GM13977 (cell line): ENCODE results near the gene REXO1.

Source experiments
- DNase-seq: peaks from one replicate; pipeline ENCODE4 v3.0.0; 2012; ENCODE audit warnings: low spot score
- in situ Hi-C: fragments of 300-500 bp; cut with MboI; formaldehyde crosslinking; loops from one replicate; pipeline ENCODE4 v1.12.0; 2022; ENCODE audit warnings: low sequenced_read_pairs, low pct_unique_long_range_greater_than_20kb, mixed read lengths, inconsistent platforms; ENCODE audit not compliant: unreplicated experiment
- TF ChIP-seq, protein P1 (sequence below): IDR thresholded peaks from 2 replicates; pipeline ENCODE4 v1.5.1; 2012; ENCODE audit warnings: mild to moderate bottlenecking, control low read depth; ENCODE audit not compliant: insufficient read depth; ENCODE audit errors: extremely low read depth, missing control alignments

Gene REXO1

DNA sequence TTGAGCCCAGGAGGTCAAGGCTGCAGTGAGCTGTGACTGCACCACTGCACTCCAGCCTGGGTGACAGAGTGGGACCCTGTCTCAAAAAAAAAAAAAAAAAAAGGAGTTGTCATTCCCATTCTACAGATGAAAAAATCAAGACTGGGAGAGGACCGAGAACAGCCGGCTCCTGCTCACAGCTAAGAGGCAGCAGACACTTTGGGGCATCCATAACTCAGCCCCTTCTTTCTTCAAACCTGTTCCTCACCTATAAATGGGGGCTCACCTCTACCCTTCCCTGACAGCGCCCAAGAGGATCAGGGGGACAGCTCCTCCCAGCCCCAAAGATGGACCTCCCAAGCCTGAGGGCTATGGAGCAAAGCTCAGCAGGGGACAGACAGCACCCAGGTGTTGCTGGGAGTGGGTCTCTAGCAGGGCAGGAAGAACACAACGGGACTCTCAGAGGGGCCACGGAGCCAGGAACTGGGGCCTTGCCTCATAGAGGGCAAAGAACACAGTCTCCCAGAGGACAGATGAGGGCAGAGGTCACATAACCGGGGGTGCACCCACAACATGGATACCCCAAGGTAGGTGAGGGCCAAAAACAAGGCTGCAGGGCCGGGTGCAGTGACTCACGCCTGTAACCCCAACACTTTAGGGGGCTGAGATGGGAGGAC, 18.5 kb upstream of the REXO1 start:
- TF ChIP-seq, protein P1, sequence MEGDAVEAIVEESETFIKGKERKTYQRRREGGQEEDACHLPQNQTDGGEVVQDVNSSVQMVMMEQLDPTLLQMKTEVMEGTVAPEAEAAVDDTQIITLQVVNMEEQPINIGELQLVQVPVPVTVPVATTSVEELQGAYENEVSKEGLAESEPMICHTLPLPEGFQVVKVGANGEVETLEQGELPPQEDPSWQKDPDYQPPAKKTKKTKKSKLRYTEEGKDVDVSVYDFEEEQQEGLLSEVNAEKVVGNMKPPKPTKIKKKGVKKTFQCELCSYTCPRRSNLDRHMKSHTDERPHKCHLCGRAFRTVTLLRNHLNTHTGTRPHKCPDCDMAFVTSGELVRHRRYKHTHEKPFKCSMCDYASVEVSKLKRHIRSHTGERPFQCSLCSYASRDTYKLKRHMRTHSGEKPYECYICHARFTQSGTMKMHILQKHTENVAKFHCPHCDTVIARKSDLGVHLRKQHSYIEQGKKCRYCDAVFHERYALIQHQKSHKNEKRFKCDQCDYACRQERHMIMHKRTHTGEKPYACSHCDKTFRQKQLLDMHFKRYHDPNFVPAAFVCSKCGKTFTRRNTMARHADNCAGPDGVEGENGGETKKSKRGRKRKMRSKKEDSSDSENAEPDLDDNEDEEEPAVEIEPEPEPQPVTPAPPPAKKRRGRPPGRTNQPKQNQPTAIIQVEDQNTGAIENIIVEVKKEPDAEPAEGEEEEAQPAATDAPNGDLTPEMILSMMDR = no peak
- no peak for DNase-seq
- in situ Hi-C loops = no loop called here

DNA sequence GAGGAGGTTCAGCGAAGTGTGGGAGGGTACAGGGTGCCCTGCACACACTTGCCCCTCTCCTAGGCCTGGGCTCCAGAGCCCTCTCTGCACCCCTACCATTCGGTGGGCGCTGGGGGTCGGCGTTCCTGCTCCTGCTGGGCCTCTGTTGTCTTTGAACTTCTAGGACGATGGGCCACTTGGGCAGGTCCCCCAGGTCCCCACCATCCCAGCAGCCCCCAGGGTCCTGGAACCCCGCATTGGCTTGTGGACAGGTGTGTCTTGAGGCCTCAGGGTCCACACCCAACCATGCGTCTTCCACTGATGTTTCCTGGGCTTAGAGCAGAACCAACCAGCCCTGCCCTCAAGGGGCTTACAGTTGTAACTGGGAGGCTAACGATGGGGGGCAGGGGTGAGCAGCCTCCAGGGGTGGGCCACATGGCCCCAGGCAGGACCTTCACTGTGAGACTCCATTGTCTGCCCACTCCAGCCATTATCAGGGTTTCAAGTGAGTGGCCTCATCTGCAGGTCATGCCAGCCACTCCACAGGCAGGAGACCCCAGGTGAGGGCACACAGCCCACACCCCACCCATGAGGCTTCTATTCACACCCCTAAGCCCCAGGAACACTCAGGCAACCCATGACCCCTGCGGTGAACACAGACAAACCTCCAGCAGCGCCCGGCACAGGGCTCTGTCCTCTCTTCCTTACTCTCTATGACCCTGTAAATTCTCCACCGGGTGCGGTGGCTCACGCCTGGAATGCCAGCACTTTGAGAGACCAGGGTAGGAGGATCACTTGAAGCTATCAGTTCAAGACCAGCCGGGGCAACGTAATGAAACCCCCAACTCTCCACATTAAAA, 17.1 kb upstream of the REXO1 start:
- in situ Hi-C loops = no loop called here
- no peak for DNase-seq
- TF ChIP-seq, protein P1 = no peak

DNA sequence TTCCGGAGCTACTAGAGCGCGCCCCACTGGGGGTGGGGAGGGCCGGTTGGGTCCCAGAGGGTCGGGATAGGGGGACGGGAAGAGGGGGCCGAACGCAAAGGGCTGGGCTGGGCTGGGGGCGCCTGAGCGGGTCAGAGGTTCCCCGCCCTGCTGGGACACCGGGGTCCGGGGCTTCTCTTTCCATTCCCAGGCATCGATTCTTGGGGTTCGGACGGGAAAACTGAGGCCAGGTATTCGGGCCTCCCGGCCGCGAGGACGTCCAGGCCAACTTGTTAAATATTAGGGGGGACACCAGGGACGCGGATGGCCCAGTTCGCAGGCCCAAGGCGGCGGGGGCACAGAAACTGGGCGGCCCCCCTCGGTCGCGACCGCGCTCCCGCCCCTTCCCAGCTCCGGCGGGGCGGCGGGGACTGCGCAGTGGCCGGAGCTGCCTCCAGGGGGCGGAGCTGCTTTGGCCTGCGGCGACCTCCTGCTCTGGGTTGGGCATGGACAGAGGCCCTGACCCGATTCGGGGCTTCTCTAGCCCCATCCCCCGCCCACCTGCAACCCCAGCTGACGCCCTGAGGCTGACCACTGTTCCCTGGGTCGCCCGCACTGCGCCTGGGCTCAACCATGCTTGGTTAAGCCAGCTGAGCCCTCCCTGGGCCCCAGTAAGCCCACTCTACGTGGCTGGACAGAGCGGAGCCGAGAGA, 16.3 kb upstream of the REXO1 start:
- in situ Hi-C loops = no loop called here
- TF ChIP-seq, protein P1 = peak; percentile 85
- peak; percentile 89 for DNase-seq

DNA sequence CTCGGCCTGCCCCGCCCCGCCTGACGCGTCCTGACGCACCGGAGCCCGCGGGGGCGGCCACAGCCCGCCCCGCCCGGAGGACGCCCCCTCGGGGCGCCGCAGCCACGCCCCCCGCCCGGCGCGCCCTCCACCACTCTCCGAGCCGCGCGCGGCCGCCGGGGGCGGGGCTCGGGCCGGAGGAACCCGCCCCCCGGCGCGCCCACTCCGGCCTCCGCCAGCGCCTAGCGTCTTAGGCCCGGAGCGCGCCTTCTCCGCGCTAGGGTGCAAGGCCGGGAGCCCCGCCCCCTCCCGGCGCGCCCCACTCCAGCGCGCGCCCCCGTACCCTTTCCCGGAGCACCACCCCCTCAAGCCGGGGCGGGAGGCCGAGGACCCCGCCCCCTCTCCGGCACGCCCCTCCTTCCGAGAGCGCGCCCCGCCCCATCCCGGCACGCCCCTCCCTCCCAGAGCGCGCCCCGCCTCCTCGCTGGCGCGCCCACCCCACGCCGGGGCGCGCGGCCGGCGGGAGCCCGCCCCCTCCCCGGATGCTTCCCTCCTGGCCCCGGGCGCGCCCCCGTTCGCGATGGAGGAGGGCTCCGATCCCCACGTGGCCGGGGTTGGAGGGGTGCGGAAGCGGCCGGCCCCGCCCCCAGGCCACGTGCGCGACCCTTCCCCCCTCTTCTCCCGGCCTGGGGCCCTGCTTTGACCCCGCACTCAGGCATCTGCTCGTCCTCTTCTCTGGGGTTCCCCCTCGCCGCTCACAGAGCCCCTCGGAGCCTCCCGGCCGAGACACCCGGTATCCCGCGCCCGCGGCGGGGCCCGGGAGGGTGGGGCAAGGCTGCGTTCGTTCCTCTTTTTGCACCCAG, 15.6 kb upstream of the REXO1 start:
- in situ Hi-C loops = no loop called here
- peak; percentile 99 for DNase-seq
- TF ChIP-seq, protein P1 = no peak

DNA sequence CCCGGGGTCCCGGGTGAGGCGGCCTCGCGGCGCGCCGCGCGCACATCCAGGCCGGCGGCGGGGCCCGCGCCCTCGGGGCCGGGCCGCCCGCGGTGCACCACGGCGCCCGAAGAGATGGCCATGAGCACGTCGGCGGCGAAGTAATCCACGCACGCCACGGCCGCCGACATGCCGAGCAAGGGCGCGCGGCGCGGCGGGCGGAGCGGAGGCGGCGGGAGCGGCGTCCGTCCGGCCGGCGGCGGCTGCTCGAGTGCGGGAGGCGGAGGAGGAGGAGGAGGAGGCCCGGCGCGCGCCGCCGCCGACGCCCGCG, 15.0 kb upstream of the REXO1 start, which contains the start of gene KLF16:
KLF16 (minus strand) TSS at position 252 of the 310 bp plus-strand sequence; CDS start at position 170, 82 bp downstream.
- no peak for DNase-seq
- in situ Hi-C loops = no loop called here
- TF ChIP-seq, protein P1 = no peak
